Adrenal gland (tissue), 12 donors: Measurements from ENCODE around the gene ZNF503. TPM values are rescaled to one million over a fixed set of nuclear protein-coding genes. Genes with fewer than 3 reads are reported as not detected.

Source experiments
- DNase-seq, 7 donors: peaks; one replicate each; pipeline ENCODE4 v3.0.0-alpha.2; 2019 to 2020
- H3K27ac ChIP-seq, 5 donors: fragments of 200-600 bp; sonication (generic) in 4 of 5; 1 replicate in 3 of 5; 2 replicates in 2 of 5; pipeline versions ENCODE4 v1.5.1 to v1.8.0; 2016 to 2020; ENCODE audit warnings: mild to moderate bottlenecking in 1 of 5
- H3K27me3 ChIP-seq: fragments of 200-600 bp; 2 replicates; pipeline ENCODE4 v1.8.0; 2021
- H3K36me3 ChIP-seq, 2 donors: fragments of 200-600 bp; replicated peaks in 1 of 2; 1 replicate in 1 of 2; 2 replicates in 1 of 2; pipeline versions ENCODE4 v1.5.1 to v1.8.0; 2018 to 2022
- H3K4me1 ChIP-seq, 2 donors: fragments of 200-600 bp; replicated peaks in 1 of 2; 1 replicate in 1 of 2; 2 replicates in 1 of 2; pipeline versions ENCODE4 v1.5.1 to v1.8.0; 2018 to 2021
- H3K4me3 ChIP-seq, 4 donors: fragments of 200-600 bp; sonication (generic) in 3 of 4; one replicate each; pipeline ENCODE4 v1.5.1; 2016 to 2018
- H3K9me3 ChIP-seq, 3 donors: fragments of 200-600 bp; sonication (generic) in 1 of 3; replicated peaks in 1 of 3; 1 replicate in 2 of 3; 2 replicates in 1 of 3; pipeline versions ENCODE4 v1.5.1 to v1.8.0; 2016 to 2021
- POLR2A ChIP-seq, 2 donors: fragments of 450-650 bp; IDR thresholded peaks; one replicate each; pipeline ENCODE4 v1.6.1; 2017; ENCODE audit warnings: antibody characterized with exemption in 2 of 2, mild to moderate bottlenecking in 2 of 2, moderate library complexity in 1 of 2
- WGBS, 4 donors: extraction: QIAGEN DNeasy Blood & Tissue Kit in 2 of 4; methylation state at CpG; one replicate each; pipeline versions ENCODE4 v1.1.5 to v1.1.7; 2013 to 2017; 5-methylcytosine and 5-hydroxymethylcytosine counted together
- intact Hi-C, 2 donors: fragments of 100-400 bp; cut with DNase I; formaldehyde crosslinking; loops; one replicate each; pipeline versions ENCODE4 v1.14.1 to v1.15.0; 2022 to 2023
- polyA plus RNA-seq, 3 donors: library from polyadenylated mRNA; stranded (reverse); fragments of 200-250 nt in 2 of 3; fragments of 350-450 nt in 1 of 3; fragmentation: Illumina TruSeq in 1 of 3; extraction: RNeasy Lipid Tissue Mini Kit (QIAGEN cat#74804) in 1 of 3; gene quantifications; one replicate each; pipeline ENCODE4 v1.2.3, GENCODE V29; 2013 to 2014
- total RNA-seq, 9 donors: library from RNA; depleted of rRNA in 4 of 9; stranded (reverse); fragments of >200 nt in 4 of 9; fragments of 120-200 nt in 1 of 9; fragmentation: NEBNext Ultra II Directional in 1 of 9; extraction: Animal tissue kit (Norgen Biotek cat#: 25700) in 1 of 9; gene quantifications; one replicate each; pipeline versions ENCODE4 v1.1.0 to v1.2.4, GENCODE V29; 2013 to 2023
- TF ChIP-seq, protein P1 (sequence below), 6 experiments: fragments of 450-650 bp in 4 of 6; fragments of 200-600 bp in 2 of 6; sonication (generic) in 1 of 6; IDR thresholded peaks; 1 replicate in 5 of 6; 2 replicates in 1 of 6; pipeline versions ENCODE4 v1.5.1 to v1.8.0; 2016 to 2021; ENCODE audit warnings: antibody characterized with exemption in 6 of 6, mild to moderate bottlenecking in 2 of 6, moderate library complexity in 1 of 6
- donor health status: healthy with polysubstance abuse.
- donor health status: Bipolar disorder and iron deficiency.
- donor health status: DM: yes; HTN: yes; CAD: no.
- donor health status: DM: no; HTN: no; CAD: no.
- donor health status: DM: no; HTN: no; CAD: no.
- donor health status: DM: yes; HTN: yes; CAD: no.

Gene ZNF503
- total and polyA plus RNA-seq, 12 donors = 5.4 to 129 (median 46.0) TPM

- no peak for DNase-seq
- TF ChIP-seq POLR2A (IDR thresholded peaks at IDR 0.05) = no peak
- H3K9me3 ChIP-seq = no peaks in the 10 kb centered on the region
- no peaks in the 10 kb centered on the region for H3K36me3 ChIP-seq
- 75 to 86% (median 82%) methylated on average over 10 of the region's 10 CpGs for WGBS, 4 donors
- H3K4me1 ChIP-seq = peaks cover 0 to 8% of the 10 kb centered on the region in 2 donors
- H3K27ac ChIP-seq = peak overlapping the region in 2 of 5 donors; percentile 86 to 91
- no peaks in the 10 kb centered on the region for H3K27me3 ChIP-seq
- intact Hi-C loops = no loop called here
- H3K4me3 ChIP-seq = no peak overlapping the region
Measured at GRCh38 chr10:75410132-75411005, 8.8 kb upstream of the ZNF503 start.

GRCh38 chr10:75408911-75409885 is 7.6 kb upstream of the ZNF503 start:
- H3K4me1 ChIP-seq = peaks cover 0 to 15% of the 10 kb centered on the region in 2 donors
- H3K9me3 ChIP-seq = no peaks in the 10 kb centered on the region
- TF ChIP-seq POLR2A (IDR thresholded peaks at IDR 0.05) = peak; percentile 26 to 66
- TF ChIP-seq, protein P1, sequence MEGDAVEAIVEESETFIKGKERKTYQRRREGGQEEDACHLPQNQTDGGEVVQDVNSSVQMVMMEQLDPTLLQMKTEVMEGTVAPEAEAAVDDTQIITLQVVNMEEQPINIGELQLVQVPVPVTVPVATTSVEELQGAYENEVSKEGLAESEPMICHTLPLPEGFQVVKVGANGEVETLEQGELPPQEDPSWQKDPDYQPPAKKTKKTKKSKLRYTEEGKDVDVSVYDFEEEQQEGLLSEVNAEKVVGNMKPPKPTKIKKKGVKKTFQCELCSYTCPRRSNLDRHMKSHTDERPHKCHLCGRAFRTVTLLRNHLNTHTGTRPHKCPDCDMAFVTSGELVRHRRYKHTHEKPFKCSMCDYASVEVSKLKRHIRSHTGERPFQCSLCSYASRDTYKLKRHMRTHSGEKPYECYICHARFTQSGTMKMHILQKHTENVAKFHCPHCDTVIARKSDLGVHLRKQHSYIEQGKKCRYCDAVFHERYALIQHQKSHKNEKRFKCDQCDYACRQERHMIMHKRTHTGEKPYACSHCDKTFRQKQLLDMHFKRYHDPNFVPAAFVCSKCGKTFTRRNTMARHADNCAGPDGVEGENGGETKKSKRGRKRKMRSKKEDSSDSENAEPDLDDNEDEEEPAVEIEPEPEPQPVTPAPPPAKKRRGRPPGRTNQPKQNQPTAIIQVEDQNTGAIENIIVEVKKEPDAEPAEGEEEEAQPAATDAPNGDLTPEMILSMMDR (IDR thresholded peaks at IDR 0.05) = peak in 1 of 6 experiments; percentile 17
- H3K36me3 ChIP-seq = no peaks in the 10 kb centered on the region
- intact Hi-C loops = loop anchor here (10.0 kb wide), 4 partner anchors 56 to 516 kb away; no protein-coding TSS in a partner anchor
- DNase-seq = peak; percentile 81 to 89 (median 85)
- 1 to 8% (median 2%) methylated on average over 14 to 76 of the region's 76 CpGs for WGBS, 4 donors
- peak overlapping the region; percentile 26 to 96 (median 73) for H3K4me3 ChIP-seq
- H3K27ac ChIP-seq = peak overlapping the region; percentile 63 to 91 (median 79)
- H3K27me3 ChIP-seq = no peaks in the 10 kb centered on the region

DNA sequence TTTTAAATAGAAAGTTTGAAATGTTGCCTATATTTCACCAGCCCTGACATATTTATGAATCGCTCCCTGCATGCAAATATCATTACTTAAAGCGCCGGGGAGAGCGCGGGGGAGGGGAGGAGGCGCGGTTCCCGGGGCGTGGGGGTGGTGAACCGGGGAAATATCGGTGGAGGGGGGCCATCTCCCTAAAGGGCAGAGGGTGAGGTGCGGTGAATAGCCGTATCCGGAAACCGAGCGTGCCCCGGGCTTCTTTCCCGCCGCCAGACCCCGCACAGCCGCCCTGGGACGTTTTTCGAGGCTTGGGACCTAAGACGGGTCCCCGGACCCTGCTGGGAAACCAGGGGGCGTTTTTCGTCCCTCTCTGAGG is 6.9 kb upstream of the ZNF503 start:
- Histone ChIP-seq H3K36me3 (no peaks in the 10 kb centered on the region), H3K27ac (peak overlapping the region; percentile 53 to 91 (median 77)), H3K4me1 (peaks cover 0 to 15% of the 10 kb centered on the region in 2 donors), H3K4me3 (peak overlapping the region in 2 of 4 donors; percentile 68 to 96), H3K27me3 (no peaks in the 10 kb centered on the region), H3K9me3 (no peaks in the 10 kb centered on the region)
- TF ChIP-seq POLR2A (IDR thresholded peaks at IDR 0.05) = no peak
- TF ChIP-seq, protein P1 (IDR thresholded peaks at IDR 0.05) = no peak
- 6 to 21% (median 11%) methylated on average over 25 to 27 of the region's 27 CpGs for WGBS, 4 donors
- DNase-seq = peak in 5 of 7 donors; percentile 37 to 57 (median 48)
- intact Hi-C loops = loop anchor here (10.0 kb wide), 4 partner anchors 56 to 516 kb away; no protein-coding TSS in a partner anchor

GRCh38 chr10:75407713-75408508 is 6.3 kb upstream of the ZNF503 start:
- H3K4me1 ChIP-seq = peaks cover 0 to 15% of the 10 kb centered on the region in 2 donors
- peak overlapping the region in 2 of 4 donors; percentile 68 to 96 for H3K4me3 ChIP-seq
- WGBS, 4 donors = 25 to 38% (median 35%) methylated on average over 45 to 68 of the region's 68 CpGs
- TF ChIP-seq, protein P1 (IDR thresholded peaks at IDR 0.05) = no peak
- no peak for TF ChIP-seq POLR2A (IDR thresholded peaks at IDR 0.05)
- intact Hi-C loops = loop anchor here (10.0 kb wide), 4 partner anchors 57 to 517 kb away; no protein-coding TSS in a partner anchor
- peak overlapping the region; percentile 13 to 91 (median 77) for H3K27ac ChIP-seq
- peak; percentile 58 to 80 (median 63) for DNase-seq
- no peaks in the 10 kb centered on the region for H3K36me3 ChIP-seq
- H3K9me3 ChIP-seq = no peaks in the 10 kb centered on the region
- no peaks in the 10 kb centered on the region for H3K27me3 ChIP-seq
